K562 (cell line): ENCODE data around the gene ZBTB44.

Experiments used
- EZH2 ChIP-seq: IDR thresholded peaks from 2 replicates; pipeline ENCODE4 v1.6.1; 2012; ENCODE audit warnings: low read depth, mild to moderate bottlenecking, inconsistent platforms, low read length, borderline replicate concordance
- KLF16 ChIP-seq: IDR thresholded peaks from 2 replicates; pipeline ENCODE4 v1.6.1; 2016; ENCODE audit warnings: antibody characterized with exemption
- NONO ChIP-seq, 2 experiments: fragments of 200-400 bp in 1 of 2; fragments of 450-650 bp in 1 of 2; formaldehyde crosslinking in 1 of 2; IDR thresholded peaks; 2 replicates each; pipeline ENCODE4 v1.6.1; 2017; ENCODE audit warnings: low read depth in 2 of 2, mild to moderate bottlenecking in 2 of 2, moderate library complexity in 2 of 2, low read length in 1 of 2
- REST ChIP-seq, 2 experiments: fragments of 450-650 bp; formaldehyde crosslinking in 1 of 2; IDR thresholded peaks; 2 replicates each; pipeline versions ENCODE4 v1.4.0 to v1.6.1; 2014 to 2020; ENCODE audit warnings: mild to moderate bottlenecking in 2 of 2, borderline replicate concordance in 1 of 2, low read depth in 1 of 2
- TF ChIP-seq, protein P1 (sequence below), 3 experiments: IDR thresholded peaks in 2 of 3; conservative IDR thresholded peaks in 1 of 3; 2 replicates each; pipeline ENCODE4 v1.5.1; 2011 to 2012; ENCODE audit warnings: low read length in 3 of 3, mild to moderate bottlenecking in 3 of 3, control low read depth in 2 of 3, improper control_type of control experiment in 1 of 3, inconsistent platforms in 1 of 3, low read depth in 1 of 3, mixed read lengths in 1 of 3, moderate library complexity in 1 of 3; ENCODE audit not compliant: insufficient read depth in 2 of 3

DNA sequence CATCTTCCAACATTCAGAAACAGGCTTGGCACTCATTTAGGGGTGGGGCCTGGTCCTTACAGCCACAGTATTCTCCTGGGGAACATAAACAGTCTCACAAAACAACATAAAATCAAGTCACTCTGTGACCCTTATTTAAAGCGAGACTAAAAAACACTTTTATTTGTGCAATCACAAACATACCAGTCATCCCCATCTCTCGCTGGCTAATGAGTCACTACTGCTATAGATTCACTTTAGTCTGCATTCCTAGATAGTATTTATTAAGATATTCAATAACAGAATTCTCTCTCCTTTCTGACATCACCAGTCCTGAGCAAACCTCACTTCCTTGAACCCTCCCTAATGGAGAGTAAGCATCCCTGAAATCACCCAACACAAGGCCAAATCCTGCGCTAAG is 68.0 kb downstream of the ZBTB44 start:
- TF ChIP-seq, protein P1, sequence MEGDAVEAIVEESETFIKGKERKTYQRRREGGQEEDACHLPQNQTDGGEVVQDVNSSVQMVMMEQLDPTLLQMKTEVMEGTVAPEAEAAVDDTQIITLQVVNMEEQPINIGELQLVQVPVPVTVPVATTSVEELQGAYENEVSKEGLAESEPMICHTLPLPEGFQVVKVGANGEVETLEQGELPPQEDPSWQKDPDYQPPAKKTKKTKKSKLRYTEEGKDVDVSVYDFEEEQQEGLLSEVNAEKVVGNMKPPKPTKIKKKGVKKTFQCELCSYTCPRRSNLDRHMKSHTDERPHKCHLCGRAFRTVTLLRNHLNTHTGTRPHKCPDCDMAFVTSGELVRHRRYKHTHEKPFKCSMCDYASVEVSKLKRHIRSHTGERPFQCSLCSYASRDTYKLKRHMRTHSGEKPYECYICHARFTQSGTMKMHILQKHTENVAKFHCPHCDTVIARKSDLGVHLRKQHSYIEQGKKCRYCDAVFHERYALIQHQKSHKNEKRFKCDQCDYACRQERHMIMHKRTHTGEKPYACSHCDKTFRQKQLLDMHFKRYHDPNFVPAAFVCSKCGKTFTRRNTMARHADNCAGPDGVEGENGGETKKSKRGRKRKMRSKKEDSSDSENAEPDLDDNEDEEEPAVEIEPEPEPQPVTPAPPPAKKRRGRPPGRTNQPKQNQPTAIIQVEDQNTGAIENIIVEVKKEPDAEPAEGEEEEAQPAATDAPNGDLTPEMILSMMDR (IDR thresholded peaks at IDR 0.05 in 2 of 3, conservative IDR thresholded peaks at IDR 0.05 in 1 of 3; ENCODE audit: insufficient read depth in 2 of 3, low read depth in 1 of 3, low read length in 3 of 3), result no peak
- TF ChIP-seq KLF16 (no peak), NONO (IDR thresholded peaks at IDR 0.05; ENCODE audit: low read depth in 2 of 2, low read length in 1 of 2) (no peak), EZH2 (no peak), REST (IDR thresholded peaks at IDR 0.05; ENCODE audit: borderline replicate concordance) (no peak), REST (CRISPR knock-in tag; IDR thresholded peaks at IDR 0.05; ENCODE audit: low read depth) (no peak)
